Fibroblast of lung (primary cell): Measurements from ENCODE around the gene UBE2D2. TPM values are rescaled to one million over a fixed set of nuclear protein-coding genes. Genes with fewer than 3 reads are reported as not detected.

Experiments
- DNase-seq, 2 donors: peaks; one replicate each; pipeline versions ENCODE4 v3.0.0 to v3.0.0-alpha.2; 2010; ENCODE audit warnings: low read depth in 2 of 2
- H2AFZ ChIP-seq: 2 replicates; pipeline ENCODE4 v1.5.1; 2012; ENCODE audit warnings: low read length, control low read depth, inconsistent platforms
- H3K27ac ChIP-seq: 2 replicates; pipeline ENCODE4 v1.5.1; 2011; ENCODE audit warnings: low read length, control low read depth; ENCODE audit not compliant: insufficient read depth
- H3K27me3 ChIP-seq: 2 replicates; pipeline ENCODE4 v1.5.1; 2011; ENCODE audit warnings: mild to moderate bottlenecking, low read length; ENCODE audit not compliant: control insufficient read depth, insufficient read depth
- H3K36me3 ChIP-seq: 2 replicates; pipeline ENCODE4 v1.5.1; 2011; ENCODE audit warnings: low read length; ENCODE audit not compliant: control insufficient read depth, insufficient read depth
- H3K4me1 ChIP-seq: 2 replicates; pipeline ENCODE4 v1.5.1; 2011; ENCODE audit warnings: low read length; ENCODE audit not compliant: control insufficient read depth, insufficient read depth; ENCODE audit errors: extremely low read depth
- H3K4me2 ChIP-seq: 2 replicates; pipeline ENCODE4 v1.5.1; 2011; ENCODE audit warnings: low read length, control low read depth; ENCODE audit not compliant: insufficient read depth; ENCODE audit errors: extremely low read depth
- H3K4me3 ChIP-seq, 4 experiments: fragments of 200-600 bp in 1 of 4; sonication (generic) in 1 of 4; replicated peaks in 1 of 4; 2 replicates each; pipeline ENCODE4 v1.5.1; 2011 to 2016; ENCODE audit warnings: low read length in 4 of 4, low read depth in 3 of 4, mild to moderate bottlenecking in 3 of 4, control low read depth in 2 of 4, inconsistent platforms in 1 of 4, mixed read lengths in 1 of 4; ENCODE audit not compliant: insufficient read depth in 1 of 4; ENCODE audit errors: control extremely low read depth in 1 of 4
- H3K79me2 ChIP-seq: 2 replicates; pipeline ENCODE4 v1.5.1; 2012; ENCODE audit warnings: mild to moderate bottlenecking, low read length, inconsistent platforms; ENCODE audit not compliant: control insufficient read depth, insufficient read depth
- H3K9ac ChIP-seq: 2 replicates; pipeline ENCODE4 v1.5.1; 2011; ENCODE audit warnings: mild to moderate bottlenecking, low read length, control low read depth; ENCODE audit not compliant: insufficient read depth
- H3K9me3 ChIP-seq: 2 replicates; pipeline ENCODE4 v1.5.1; 2012; ENCODE audit warnings: low read depth, low read length; ENCODE audit not compliant: control insufficient read depth, insufficient read depth
- H4K20me1 ChIP-seq: 2 replicates; pipeline ENCODE4 v1.5.1; 2011; ENCODE audit warnings: low read length; ENCODE audit not compliant: control insufficient read depth, insufficient read depth; ENCODE audit errors: extremely low read depth
- CTCF ChIP-seq, 2 donors: IDR thresholded peaks in 1 of 2; conservative IDR thresholded peaks in 1 of 2; 1 replicate in 1 of 2; 2 replicates in 1 of 2; pipeline ENCODE4 v1.5.1; 2011 to 2012; ENCODE audit warnings: low read length in 2 of 2, control low read depth in 1 of 2, inconsistent platforms in 1 of 2, low read depth in 1 of 2, mild to moderate bottlenecking in 1 of 2
- EZH2 ChIP-seq: IDR thresholded peaks from 2 replicates; pipeline ENCODE4 v1.5.1; 2012; ENCODE audit warnings: low read length, control low read depth, mild to moderate bottlenecking; ENCODE audit errors: missing control alignments
- polyA plus RNA-seq, 2 donors: library from polyadenylated mRNA; depleted of rRNA in 1 of 2; stranded (reverse) in 1 of 2; unstranded in 1 of 2; fragments of >200 nt; gene quantifications; 2 replicates each; pipeline ENCODE4 v1.2.1, GENCODE V29; 2011 to 2012; ENCODE audit warnings: missing spikeins in 1 of 2
- total RNA-seq: library from RNA; depleted of rRNA; stranded (reverse); fragments of >200 nt; gene quantifications from 2 replicates; pipeline ENCODE4 v1.2.1, GENCODE V29; 2014

Gene UBE2D2
- total and polyA plus RNA-seq, 2 donors (not counting 1 experiment from before 2014, with no cell fraction given), result 56.5 to 62.9 TPM

DNA sequence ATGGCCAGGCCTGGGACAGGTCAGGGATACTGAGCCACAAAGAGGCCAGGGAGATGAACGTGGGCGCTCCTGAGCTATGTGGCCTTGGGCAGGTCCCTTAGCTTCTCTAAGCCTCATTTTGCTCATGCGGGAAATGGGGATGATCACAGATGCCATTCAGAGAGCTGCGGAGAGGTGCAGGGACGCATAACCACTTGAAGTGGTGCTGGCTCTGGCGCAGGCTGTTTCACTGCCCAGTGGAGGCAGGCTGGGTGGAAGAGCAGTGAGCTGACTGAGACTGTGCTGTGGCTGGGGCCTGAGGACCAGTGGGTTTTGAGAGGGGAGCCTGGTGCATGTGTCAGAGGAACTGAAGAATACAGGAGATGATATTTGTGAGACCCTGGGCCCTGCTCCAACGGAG, 105.4 kb downstream of the UBE2D2 start:
- peaks cover 18% of the 10 kb centered on the region for H3K4me1 ChIP-seq
- DNase-seq, result no peak
- H3K9me3 ChIP-seq, result no peaks in the 10 kb centered on the region
- TF ChIP-seq EZH2 (no peak), CTCF (conservative IDR thresholded peaks at IDR 0.05 in 1 of 2, IDR thresholded peaks at IDR 0.05 in 1 of 2; ENCODE audit: low read depth in 1 of 2, low read length in 2 of 2) (no peak)
- no peak overlapping the region for H3K4me2 ChIP-seq
- no peak overlapping the region for H2AFZ ChIP-seq
- H3K9ac ChIP-seq, result no peak overlapping the region
- H3K4me3 ChIP-seq, result no peak overlapping the region
- peaks cover 19% of the 10 kb centered on the region for H3K79me2 ChIP-seq
- no peaks in the 10 kb centered on the region for H4K20me1 ChIP-seq
- H3K27ac ChIP-seq, result peak overlapping the region; percentile 23
- no peaks in the 10 kb centered on the region for H3K36me3 ChIP-seq
- H3K27me3 ChIP-seq, result no peaks in the 10 kb centered on the region

DNA sequence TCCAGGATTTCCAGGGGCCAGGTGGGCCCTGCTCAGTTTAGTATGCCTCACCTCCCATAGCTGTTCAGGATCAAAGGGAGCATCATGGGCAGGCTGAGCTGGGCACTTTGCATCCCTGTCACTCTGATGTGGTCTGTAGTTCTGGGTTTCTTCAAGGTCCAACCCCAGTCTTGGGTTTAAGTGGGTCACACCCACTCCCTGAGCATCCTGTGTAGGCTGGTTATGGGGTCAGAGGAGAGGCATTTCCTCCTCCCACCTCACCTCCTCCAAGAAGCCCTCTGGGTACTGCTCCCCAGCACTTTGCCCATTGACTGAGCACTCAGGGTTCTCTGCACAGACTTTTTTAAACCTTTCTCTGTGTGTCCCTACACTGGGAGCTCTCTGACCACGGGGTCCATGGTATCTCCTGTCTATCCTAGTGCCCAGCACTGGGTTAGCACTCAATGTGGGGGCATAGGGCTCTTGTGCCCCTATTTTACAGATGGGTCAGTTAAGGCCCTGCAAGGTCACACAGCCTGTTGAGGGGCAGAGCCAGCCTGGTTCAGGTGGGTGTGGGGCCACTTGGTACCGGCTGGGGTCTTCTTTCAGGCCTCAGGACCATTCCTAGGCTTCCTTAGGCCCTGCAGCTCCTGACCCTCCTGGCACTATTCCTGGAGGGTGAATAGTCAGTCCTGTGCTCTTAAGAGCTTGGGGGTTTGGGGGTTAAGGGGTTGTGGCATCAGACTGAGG, 106.0 kb downstream of the UBE2D2 start:
- Histone ChIP-seq H3K27ac (peak overlapping the region; percentile 90), H3K4me1 (peaks cover 17% of the 10 kb centered on the region), H3K9ac (no peak overlapping the region), H4K20me1 (no peaks in the 10 kb centered on the region), H3K4me3 (no peak overlapping the region), H3K36me3 (no peaks in the 10 kb centered on the region), H3K27me3 (no peaks in the 10 kb centered on the region), H2AFZ (no peak overlapping the region), H3K79me2 (peaks cover 17% of the 10 kb centered on the region), H3K4me2 (peak overlapping the region; percentile 38), H3K9me3 (no peaks in the 10 kb centered on the region)
- TF ChIP-seq EZH2, result no peak
- TF ChIP-seq CTCF (conservative IDR thresholded peaks at IDR 0.05 in 1 of 2, IDR thresholded peaks at IDR 0.05 in 1 of 2; ENCODE audit: low read depth in 1 of 2, low read length in 2 of 2), result no peak
- DNase-seq, result no peak

DNA sequence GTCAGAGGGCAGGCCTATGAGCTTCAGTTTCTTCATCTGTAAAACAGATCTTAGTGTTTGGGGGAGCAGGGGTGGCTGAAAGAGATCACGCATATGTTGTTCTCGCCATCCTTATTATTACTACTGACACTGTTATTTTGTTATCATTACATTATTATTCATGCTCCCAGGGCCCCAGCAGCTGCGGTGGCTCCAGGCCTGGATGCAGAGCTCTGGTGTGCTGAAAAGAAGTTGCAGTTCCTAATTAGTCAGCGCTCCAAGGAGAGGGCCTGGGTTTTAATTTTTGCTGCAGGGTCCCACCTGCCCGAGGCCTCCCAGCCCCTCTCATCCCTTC, 106.6 kb downstream of the UBE2D2 start:
- Histone ChIP-seq H3K9ac (no peak overlapping the region), H3K27me3 (no peaks in the 10 kb centered on the region), H3K4me1 (peaks cover 17% of the 10 kb centered on the region), H3K4me2 (peak overlapping the region; percentile 95), H3K4me3 (peak overlapping the region in 3 of 4 experiments; percentile 27 to 53 (median 28)), H3K9me3 (no peaks in the 10 kb centered on the region), H4K20me1 (no peaks in the 10 kb centered on the region), H3K27ac (peak overlapping the region; percentile 90), H3K36me3 (no peaks in the 10 kb centered on the region), H2AFZ (no peak overlapping the region), H3K79me2 (peaks cover 17% of the 10 kb centered on the region)
- no peak for TF ChIP-seq CTCF (conservative IDR thresholded peaks at IDR 0.05 in 1 of 2, IDR thresholded peaks at IDR 0.05 in 1 of 2; ENCODE audit: low read depth in 1 of 2, low read length in 2 of 2)
- TF ChIP-seq EZH2, result no peak
- DNase-seq, result peak; percentile 48 to 70
